MCF 10A (cell line): ENCODE data around the gene C1orf52. TPM values are rescaled to one million over a fixed set of nuclear protein-coding genes. Genes with fewer than 3 reads are reported as not detected.

Source experiments
- BruUV-seq: library from RNA; stranded (reverse); fragments of 400-500 nt; replicated peaks from 2 replicates; lab custom pipeline; 2021; lab: Mats Ljungman, UMichigan
- CTCF ChIA-PET: fragments of 300-600 bp; sonication (Branson Sonifier 250); formaldehyde crosslinking; extraction: SDS; loops from one replicate; lab custom pipeline; 2021; ENCODE audit warnings: antibody characterized with exemption, inconsistent platforms; lab: Yijun Ruan, JAX
- POLR2A ChIA-PET: fragments of 300-600, 350-650 bp; sonication (Branson Sonifier 250); formaldehyde crosslinking; extraction: SDS; loops from one replicate; lab custom pipeline; 2020; ENCODE audit warnings: antibody characterized with exemption, inconsistent platforms; lab: Yijun Ruan, JAX
- DNase-seq: peaks from one replicate; pipeline ENCODE4 v3.0.0-alpha.2; 2018; ENCODE audit not compliant: unreplicated experiment
- H3K27ac Mint-ChIP-seq: one replicate; pipeline ENCODE4 v1.8.0; 2022; ENCODE audit warnings: mild to moderate bottlenecking, low read depth, mixed read lengths; ENCODE audit not compliant: unreplicated experiment
- H3K27me3 Mint-ChIP-seq: one replicate; pipeline ENCODE4 v1.8.0; 2022; ENCODE audit warnings: mixed read lengths; ENCODE audit not compliant: insufficient read depth, unreplicated experiment
- H3K36me3 Mint-ChIP-seq: one replicate; pipeline ENCODE4 v1.8.0; 2022; ENCODE audit warnings: mild to moderate bottlenecking, moderate library complexity, mixed read lengths; ENCODE audit not compliant: insufficient read depth, unreplicated experiment
- H3K4me1 Mint-ChIP-seq: one replicate; pipeline ENCODE4 v1.8.0; 2022; ENCODE audit warnings: mixed read lengths; ENCODE audit not compliant: insufficient read depth, unreplicated experiment
- H3K4me3 Mint-ChIP-seq: one replicate; pipeline ENCODE4 v1.8.0; 2022; ENCODE audit warnings: mild to moderate bottlenecking, moderate library complexity, mixed read lengths; ENCODE audit not compliant: unreplicated experiment
- H3K9me3 Mint-ChIP-seq: one replicate; pipeline ENCODE4 v1.8.0; 2022; ENCODE audit warnings: mixed read lengths; ENCODE audit not compliant: unreplicated experiment
- CTCF ChIP-seq: fragments of 200-600 bp; IDR thresholded peaks from one replicate; pipeline ENCODE4 v1.8.0; 2022; ENCODE audit warnings: antibody characterized with exemption, mild to moderate bottlenecking; ENCODE audit not compliant: unreplicated experiment
- intact Hi-C: fragments of 100-400 bp; cut with micrococcal nuclease; formaldehyde crosslinking; loops from 2 replicates; pipeline ENCODE4 v1.14.1; 2022
- total RNA-seq: library from RNA; stranded (reverse); gene quantifications from 2 replicates; pipeline ENCODE4 v1.2.3, GENCODE V29; 2022

C1orf52 gene
- total RNA-seq, 1 experiment from 2014 or later: 31.7 TPM

- intact Hi-C loops: no loop called here
- DNase-seq: no peak
- H3K4me1 Mint-ChIP-seq: peaks cover 23% of the 10 kb centered on the region
- no TSS peak for BruUV-seq
- no peaks in the 10 kb centered on the region for H3K9me3 Mint-ChIP-seq
- H3K4me3 Mint-ChIP-seq: peak overlapping the region; percentile 52
- peaks cover 5% of the 10 kb centered on the region for H3K36me3 Mint-ChIP-seq
- H3K27ac Mint-ChIP-seq: peak overlapping the region; percentile 40
- ChIA-PET CTCF (interaction anchor here (0.7 to 4.1 kb wide), 10 partner anchors 8 to 352 kb away, joined by 3 to 19 read pairs (median 3); no protein-coding TSS in a partner anchor), POLR2A (interaction anchor here (0.6 to 12.2 kb wide), 10 partner anchors 8 to 411 kb away, joined by 3 to 271 read pairs (median 4); partner anchors contain the start of genes BCL10 and ZNHIT6)
- H3K27me3 Mint-ChIP-seq: no peaks in the 10 kb centered on the region
- TF ChIP-seq CTCF: no peak
Measured at GRCh38 chr1:85297538-85297854, 38.0 kb upstream of the C1orf52 start.

GRCh38 chr1:85296980-85297379, 37.5 kb upstream of the C1orf52 start:
- Mint-ChIP-seq H3K27ac (peak overlapping the region; percentile 40), H3K27me3 (no peaks in the 10 kb centered on the region), H3K4me1 (peaks cover 23% of the 10 kb centered on the region), H3K9me3 (no peaks in the 10 kb centered on the region), H3K4me3 (peak overlapping the region; percentile 52), H3K36me3 (peaks cover 5% of the 10 kb centered on the region)
- BruUV-seq: no TSS peak
- no peak for TF ChIP-seq CTCF
- no peak for DNase-seq
- CTCF ChIA-PET: interaction anchor here (0.6 to 4.1 kb wide), 11 partner anchors 8 to 392 kb away, joined by 3 to 19 read pairs (median 3); no protein-coding TSS in a partner anchor
- intact Hi-C loops: no loop called here
- POLR2A ChIA-PET: interaction anchor here (0.6 to 12.2 kb wide), 9 partner anchors 8 to 411 kb away, joined by 3 to 271 read pairs (median 5); partner anchors contain the start of genes BCL10 and ZNHIT6

DNA sequence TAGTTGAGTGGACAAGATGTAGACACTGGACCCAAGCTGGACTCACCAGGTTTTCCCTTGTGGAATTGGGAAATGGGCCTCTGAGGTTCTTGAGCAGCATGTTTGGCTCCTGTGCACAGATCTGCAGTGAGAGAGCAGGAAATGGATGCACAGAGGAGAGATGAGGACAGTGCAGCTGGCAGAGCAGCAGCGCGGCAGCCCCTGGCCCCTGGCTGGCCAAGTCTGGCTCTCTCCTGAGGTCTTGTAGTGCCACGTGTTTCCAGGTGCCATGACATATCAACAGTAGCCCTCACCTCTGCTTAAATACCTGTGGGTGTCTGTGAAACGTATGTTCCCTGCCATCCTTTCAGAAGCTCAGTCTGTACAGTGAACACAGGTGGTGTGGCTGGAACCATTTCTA, 36.2 kb upstream of the C1orf52 start:
- no TSS peak for BruUV-seq
- intact Hi-C loops: no loop called here
- POLR2A ChIA-PET: interaction anchor here (0.7 to 12.2 kb wide), 5 partner anchors 20 to 316 kb away, joined by 3 to 271 read pairs (median 3); partner anchors contain the start of genes BCL10 and C1orf52
- no peak overlapping the region for H3K27ac Mint-ChIP-seq
- H3K9me3 Mint-ChIP-seq: no peaks in the 10 kb centered on the region
- no peak for DNase-seq
- peaks cover 6% of the 10 kb centered on the region for H3K36me3 Mint-ChIP-seq
- no peaks in the 10 kb centered on the region for H3K27me3 Mint-ChIP-seq
- H3K4me3 Mint-ChIP-seq: no peak overlapping the region
- CTCF ChIA-PET: interaction anchor here (0.5 to 4.1 kb wide), 5 partner anchors 13 to 97 kb away, joined by 3 to 19 read pairs (median 3); partner anchors contain the start of gene C1orf52
- peaks cover 31% of the 10 kb centered on the region for H3K4me1 Mint-ChIP-seq
- no peak for TF ChIP-seq CTCF

- no peaks in the 10 kb centered on the region for H3K27me3 Mint-ChIP-seq
- no peak overlapping the region for H3K4me3 Mint-ChIP-seq
- POLR2A ChIA-PET: interaction anchor here (0.5 to 12.2 kb wide), 9 partner anchors 19 to 317 kb away, joined by 3 to 271 read pairs (median 3); partner anchors contain the start of genes BCL10 and C1orf52
- no TSS peak for BruUV-seq
- H3K36me3 Mint-ChIP-seq: peaks cover 11% of the 10 kb centered on the region
- H3K27ac Mint-ChIP-seq: peak overlapping the region; percentile 75
- TF ChIP-seq CTCF: no peak
- DNase-seq: peak; percentile 72
- CTCF ChIA-PET: interaction anchor here (0.5 to 1.7 kb wide), 5 partner anchors 15 to 97 kb away, joined by 3 to 6 read pairs (median 3); partner anchors contain the start of gene C1orf52
- intact Hi-C loops: no loop called here
- H3K9me3 Mint-ChIP-seq: no peaks in the 10 kb centered on the region
- H3K4me1 Mint-ChIP-seq: peaks cover 38% of the 10 kb centered on the region
Measured at GRCh38 chr1:85295006-85295431, 35.6 kb upstream of the C1orf52 start.
